GM06990 (cell line): ENCODE results near the gene DCAF6.

Experiments used
- DNase-seq: peaks from one replicate; pipeline ENCODE4 v3.0.0-alpha.2; 2011; ENCODE audit not compliant: insufficient read length; ENCODE audit errors: extremely low read depth
- H3K27me3 ChIP-seq: replicated peaks from 2 replicates; pipeline ENCODE4 v1.6.0; 2011; ENCODE audit warnings: low read length; ENCODE audit not compliant: control insufficient read depth, insufficient read depth
- H3K36me3 ChIP-seq: 2 replicates; pipeline ENCODE4 v1.5.1; 2011; ENCODE audit warnings: low read length; ENCODE audit not compliant: control insufficient read depth, insufficient read depth
- H3K4me3 ChIP-seq: replicated peaks from 2 replicates; pipeline ENCODE4 v1.5.1; 2011; ENCODE audit warnings: low read depth, mild to moderate bottlenecking, control low read depth, low read length
- CTCF ChIP-seq: IDR thresholded peaks from 2 replicates; pipeline ENCODE4 v1.5.1; 2011; ENCODE audit warnings: low read length, control low read depth, mild to moderate bottlenecking, inconsistent platforms; ENCODE audit not compliant: insufficient read depth, poor library complexity, severe bottlenecking

Gene DCAF6

GRCh38 chr1:168088511-168089325, 152.2 kb downstream of the DCAF6 start:
- DNase-seq, result no peak
- TF ChIP-seq CTCF, result no peak
- H3K4me3 ChIP-seq, result no peak overlapping the region
- H3K27me3 ChIP-seq, result no peaks in the 10 kb centered on the region
- H3K36me3 ChIP-seq, result no peaks in the 10 kb centered on the region

DNA sequence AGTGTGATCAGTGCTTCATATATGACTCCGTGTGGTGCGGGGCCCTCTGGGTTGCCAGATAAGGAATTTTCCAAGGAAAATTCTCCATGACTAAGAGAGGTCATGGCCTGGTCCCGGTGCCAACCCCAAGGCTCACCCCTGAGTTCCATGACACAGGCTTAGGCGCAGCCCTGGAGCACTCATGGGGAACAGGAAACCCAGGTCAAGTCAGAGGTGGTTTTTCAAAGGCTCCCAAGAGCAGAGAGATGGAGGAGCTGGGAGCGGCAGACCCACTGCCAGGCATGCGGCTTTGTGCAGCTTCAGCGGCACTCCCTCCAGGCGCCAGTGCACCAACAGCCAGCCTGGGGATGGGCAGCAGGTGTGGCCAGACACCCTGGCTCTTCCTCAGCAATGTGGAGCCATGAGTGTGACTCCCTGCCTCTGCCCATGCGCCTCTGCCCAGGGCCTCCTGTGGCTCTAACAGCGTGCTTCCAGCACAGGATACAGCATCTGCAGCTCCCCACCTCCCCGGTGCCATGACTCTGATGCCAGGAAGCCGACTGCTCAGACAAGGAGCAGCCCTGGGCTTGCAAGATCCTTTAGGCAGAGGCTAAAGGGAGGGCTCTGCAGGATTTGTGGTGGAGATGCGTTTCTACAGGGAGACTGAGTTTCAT, 153.0 kb downstream of the DCAF6 start:
- Histone ChIP-seq H3K27me3 (no peaks in the 10 kb centered on the region), H3K36me3 (no peaks in the 10 kb centered on the region), H3K4me3 (no peak overlapping the region)
- no peak for TF ChIP-seq CTCF
- no peak for DNase-seq

GRCh38 chr1:168089979-168090337, 153.5 kb downstream of the DCAF6 start:
- no peaks in the 10 kb centered on the region for H3K27me3 ChIP-seq
- no peak for DNase-seq
- H3K36me3 ChIP-seq, result no peaks in the 10 kb centered on the region
- no peak overlapping the region for H3K4me3 ChIP-seq
- no peak for TF ChIP-seq CTCF

DNA sequence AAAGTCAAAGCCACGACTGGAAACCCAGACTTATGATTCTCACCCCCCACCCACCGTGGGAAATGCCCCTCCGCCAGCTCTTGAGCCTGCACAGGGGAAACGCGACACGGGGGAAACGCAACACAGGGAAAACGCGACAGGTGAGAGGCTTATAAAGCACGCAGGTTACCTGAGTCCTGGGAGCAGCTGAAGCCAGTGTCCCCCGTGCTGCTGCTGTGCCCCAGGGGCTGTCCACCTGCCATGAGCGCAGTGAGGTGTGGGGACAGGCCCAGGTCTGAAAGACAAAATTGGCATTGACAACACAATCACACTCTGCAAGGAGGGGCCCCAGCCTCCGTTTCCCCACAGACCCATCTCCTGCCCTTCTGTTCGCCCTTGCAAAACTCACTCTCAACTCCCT, 153.9 kb downstream of the DCAF6 start:
- Histone ChIP-seq H3K36me3 (no peaks in the 10 kb centered on the region), H3K4me3 (no peak overlapping the region)
- no peak for TF ChIP-seq CTCF

DNA sequence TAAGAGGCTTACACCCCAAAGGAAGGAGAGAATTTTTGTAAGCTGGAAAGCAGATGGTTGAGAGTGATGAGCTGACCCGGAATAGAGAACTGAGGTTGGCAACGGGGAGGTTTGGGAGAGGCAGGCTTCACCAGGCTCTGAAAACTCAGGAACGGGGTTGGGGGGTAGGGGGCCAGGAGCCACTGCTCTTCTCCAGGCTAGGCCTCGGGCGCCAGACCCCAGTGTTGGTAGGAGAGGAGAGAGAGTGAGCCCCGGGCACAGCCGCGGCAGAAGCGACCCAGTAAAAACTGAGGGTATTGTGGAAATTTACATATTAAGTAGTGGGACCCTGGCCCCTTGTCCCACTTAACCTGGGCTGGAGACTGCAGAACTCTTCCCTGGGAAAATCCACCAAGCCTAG, 154.6 kb downstream of the DCAF6 start:
- H3K36me3 ChIP-seq, result no peaks in the 10 kb centered on the region
- peaks cover 2% of the 10 kb centered on the region; the same call in 1 of the 2 replicates for H3K27me3 ChIP-seq
- H3K4me3 ChIP-seq, result no peak overlapping the region
- no peak for DNase-seq
- TF ChIP-seq CTCF, result no peak

More for the DNA sequence above, 153.9 kb downstream of the DCAF6 start:
- no peak for DNase-seq
- H3K27me3 ChIP-seq, result no peaks in the 10 kb centered on the region; the same call in 1 of the 2 replicates
